GM23338 (cell line): ENCODE results near the gene FOXO3. TPM values are rescaled to one million over a fixed set of nuclear protein-coding genes. Genes with fewer than 3 reads are reported as not detected.

Experiments
- ATAC-seq: fragments of 200-7000 bp; cut with Tn5 transposase; 3 replicates; pipeline ENCODE4 v1.9.1; 2020
- DNase-seq: peaks from one replicate; pipeline ENCODE4 v3.0.0-alpha.2; 2015; ENCODE audit warnings: low spot score
- H2AFZ ChIP-seq: fragments of 200-600 bp; sonication (generic); 2 replicates; pipeline ENCODE4 v1.8.0; 2016; ENCODE audit warnings: antibody characterized with exemption, mild to moderate bottlenecking, moderate library complexity
- H3F3A ChIP-seq: fragments of 200-600 bp; sonication (generic); replicated peaks from 2 replicates; pipeline ENCODE4 v1.8.0; 2017; ENCODE audit warnings: antibody characterized with exemption, mixed run types, low read depth
- H3K27ac ChIP-seq: fragments of 200-600 bp; sonication (generic); 2 replicates; pipeline ENCODE4 v1.6.1; 2016; ENCODE audit warnings: low read depth
- H3K27me3 ChIP-seq: fragments of 200-600 bp; sonication (generic); 2 replicates; pipeline ENCODE4 v1.8.0; 2016; ENCODE audit warnings: mild to moderate bottlenecking, mixed run types, moderate library complexity; ENCODE audit not compliant: insufficient read depth
- H3K36me3 ChIP-seq: fragments of 200-600 bp; sonication (generic); 2 replicates; pipeline ENCODE4 v1.8.0; 2016; ENCODE audit warnings: mild to moderate bottlenecking; ENCODE audit not compliant: insufficient read depth
- H3K4me1 ChIP-seq: fragments of 200-600 bp; sonication (generic); 2 replicates; pipeline ENCODE4 v1.8.0; 2016; ENCODE audit warnings: mild to moderate bottlenecking, moderate library complexity; ENCODE audit not compliant: insufficient read depth
- H3K4me2 ChIP-seq: fragments of 200-600 bp; sonication (generic); 2 replicates; pipeline ENCODE4 v1.7.1; 2017; ENCODE audit warnings: mixed run types
- H3K4me3 ChIP-seq: fragments of 200-600 bp; sonication (generic); 2 replicates; pipeline ENCODE4 v1.6.1; 2016; ENCODE audit warnings: mixed run types
- H3K79me2 ChIP-seq: fragments of 200-600 bp; sonication (generic); replicated peaks from 2 replicates; pipeline ENCODE4 v1.8.0; 2017; ENCODE audit warnings: mild to moderate bottlenecking; ENCODE audit not compliant: insufficient read depth
- H3K9me2 ChIP-seq: fragments of 200-600 bp; sonication (generic); 2 replicates; pipeline ENCODE4 v1.8.0; 2017; ENCODE audit not compliant: insufficient read depth
- H4K20me1 ChIP-seq: fragments of 200-600 bp; sonication (generic); replicated peaks from 2 replicates; pipeline ENCODE4 v1.8.0; 2017; ENCODE audit warnings: mild to moderate bottlenecking; ENCODE audit not compliant: insufficient read depth
- H3K27ac Mint-ChIP-seq: 2 replicates; pipeline ENCODE4 v1.8.0; 2020; ENCODE audit warnings: inconsistent platforms, mild to moderate bottlenecking, moderate library complexity, mixed read lengths
- H3K27me3 Mint-ChIP-seq: 3 replicates; pipeline ENCODE4 v1.8.0; 2022; ENCODE audit warnings: low read depth, mild to moderate bottlenecking, moderate library complexity, mixed read lengths, inconsistent platforms; ENCODE audit not compliant: insufficient read depth, poor library complexity
- H3K36me3 Mint-ChIP-seq: 3 replicates; pipeline ENCODE4 v1.8.0; 2021; ENCODE audit warnings: low read depth, mild to moderate bottlenecking, inconsistent platforms, moderate library complexity, mixed read lengths
- H3K4me1 Mint-ChIP-seq: 3 replicates; pipeline ENCODE4 v1.8.0; 2020; ENCODE audit warnings: mild to moderate bottlenecking, inconsistent platforms, mixed read lengths
- H3K4me3 Mint-ChIP-seq: 3 replicates; pipeline ENCODE4 v1.8.0; 2021; ENCODE audit warnings: moderate library complexity, mild to moderate bottlenecking, inconsistent platforms, mixed read lengths
- H3K9me3 Mint-ChIP-seq: 3 replicates; pipeline ENCODE4 v1.8.0; 2020; ENCODE audit warnings: moderate library complexity, mild to moderate bottlenecking, inconsistent platforms, mixed read lengths
- CREB1 ChIP-seq: fragments of 250-450 bp; sonication (Bioruptor Pico); IDR thresholded peaks from 2 replicates; pipeline ENCODE4 v1.5.0; 2020; ENCODE audit warnings: low read depth, mild to moderate bottlenecking, moderate library complexity
- EZH2 ChIP-seq: fragments of 200-600 bp; sonication (generic); IDR thresholded peaks from one replicate; pipeline ENCODE4 v1.8.0; 2017; ENCODE audit warnings: antibody characterized with exemption, mild to moderate bottlenecking, low read depth; ENCODE audit not compliant: unreplicated experiment
- NANOG ChIP-seq: IDR thresholded peaks from 2 replicates; pipeline ENCODE4 v1.6.1; 2016; ENCODE audit warnings: antibody characterized with exemption, borderline replicate concordance
- POLR2AphosphoS5 ChIP-seq: IDR thresholded peaks from 2 replicates; pipeline ENCODE4 v1.6.1; 2016; ENCODE audit warnings: antibody characterized with exemption, low read depth
- STAT1 ChIP-seq: IDR thresholded peaks from one replicate; pipeline ENCODE4 v1.6.1; 2016; ENCODE audit warnings: antibody characterized with exemption; ENCODE audit not compliant: unreplicated experiment
- ZNF114 ChIP-seq: fragments of 250-450 bp; sonication (Bioruptor Pico); IDR thresholded peaks from 2 replicates; pipeline ENCODE4 v1.5.0; 2020; ENCODE audit warnings: mild to moderate bottlenecking, moderate library complexity
- ZNF331 ChIP-seq: fragments of 250-450 bp; sonication (Bioruptor Pico); IDR thresholded peaks from 2 replicates; pipeline ENCODE4 v1.5.0; 2020; ENCODE audit warnings: low read depth, mild to moderate bottlenecking, moderate library complexity
- polyA plus RNA-seq: library from polyadenylated mRNA; unstranded; fragments of >200 nt; fragmentation: Nextera tagmentation; extraction: Ambion mirVana; gene quantifications from 2 replicates; pipeline ENCODE4 v1.2.1, GENCODE V29; 2016
- total RNA-seq: library from RNA; depleted of rRNA; stranded (reverse); fragments of >200 nt; shearing (Covaris generic); gene quantifications from 2 replicates; pipeline ENCODE4 v1.2.3, GENCODE V29; 2014
- TF ChIP-seq, protein P1 (sequence below): fragments of 250-450 bp; sonication (Bioruptor Pico); IDR thresholded peaks from 2 replicates; pipeline ENCODE4 v1.5.0; 2020; ENCODE audit warnings: mild to moderate bottlenecking, moderate library complexity
- TF ChIP-seq, protein P2 (sequence below): IDR thresholded peaks from one replicate; pipeline ENCODE4 v1.6.1; 2018; ENCODE audit warnings: antibody characterized with exemption; ENCODE audit not compliant: unreplicated experiment
- TF ChIP-seq, protein P3 (sequence below), 2 experiments: fragments of 200-600 bp in 1 of 2; sonication (generic) in 1 of 2; conservative IDR thresholded peaks; 2 replicates each; pipeline versions ENCODE4 v1.5.1 to v1.6.1; 2016 to 2017; ENCODE audit warnings: antibody characterized with exemption in 2 of 2, low read depth in 2 of 2, mild to moderate bottlenecking in 2 of 2, moderate library complexity in 1 of 2

Gene FOXO3
- total and polyA plus RNA-seq, 2 experiments from 2014 or later: 9.8 to 20.2 TPM

DNA sequence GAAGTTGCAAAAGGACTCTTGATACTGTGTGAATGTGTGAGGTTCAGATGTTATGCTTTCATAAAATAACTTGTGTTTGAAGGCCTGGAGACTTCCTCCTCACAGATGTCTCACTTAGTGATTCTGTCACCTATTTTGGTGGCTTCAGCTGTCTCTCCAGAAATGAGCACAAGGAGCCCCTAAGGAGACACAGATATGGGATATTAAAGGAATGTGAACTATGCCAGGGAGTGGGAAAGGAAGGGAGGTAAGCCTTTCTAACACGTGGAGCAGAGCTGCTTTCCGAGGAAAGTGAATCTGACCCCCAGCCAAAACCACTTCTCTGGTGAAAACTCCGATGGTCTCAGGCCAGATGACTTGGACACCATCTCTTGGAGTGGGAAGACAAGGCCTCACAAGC lies 10.5 kb upstream of the FOXO3 start:
- H3K36me3 Mint-ChIP-seq: no peaks in the 10 kb centered on the region
- DNase-seq: no peak
- no peaks in the 10 kb centered on the region for H3K9me3 Mint-ChIP-seq
- Histone ChIP-seq H2AFZ (no peak overlapping the region), H3K27me3 (peaks cover 6% of the 10 kb centered on the region), H3K79me2 (no peaks in the 10 kb centered on the region), H4K20me1 (no peaks in the 10 kb centered on the region), H3K9me2 (no peaks in the 10 kb centered on the region), H3F3A (no peaks in the 10 kb centered on the region), H3K4me3 (no peak overlapping the region), H3K4me2 (no peak overlapping the region), H3K4me1 (no peaks in the 10 kb centered on the region), H3K36me3 (no peaks in the 10 kb centered on the region), H3K27ac (no peak overlapping the region)
- no peak overlapping the region for H3K27ac Mint-ChIP-seq
- H3K4me3 Mint-ChIP-seq: no peak overlapping the region
- ATAC-seq: no peak
- no peak for TF ChIP-seq STAT1
- no peak for TF ChIP-seq NANOG
- TF ChIP-seq, protein P1, sequence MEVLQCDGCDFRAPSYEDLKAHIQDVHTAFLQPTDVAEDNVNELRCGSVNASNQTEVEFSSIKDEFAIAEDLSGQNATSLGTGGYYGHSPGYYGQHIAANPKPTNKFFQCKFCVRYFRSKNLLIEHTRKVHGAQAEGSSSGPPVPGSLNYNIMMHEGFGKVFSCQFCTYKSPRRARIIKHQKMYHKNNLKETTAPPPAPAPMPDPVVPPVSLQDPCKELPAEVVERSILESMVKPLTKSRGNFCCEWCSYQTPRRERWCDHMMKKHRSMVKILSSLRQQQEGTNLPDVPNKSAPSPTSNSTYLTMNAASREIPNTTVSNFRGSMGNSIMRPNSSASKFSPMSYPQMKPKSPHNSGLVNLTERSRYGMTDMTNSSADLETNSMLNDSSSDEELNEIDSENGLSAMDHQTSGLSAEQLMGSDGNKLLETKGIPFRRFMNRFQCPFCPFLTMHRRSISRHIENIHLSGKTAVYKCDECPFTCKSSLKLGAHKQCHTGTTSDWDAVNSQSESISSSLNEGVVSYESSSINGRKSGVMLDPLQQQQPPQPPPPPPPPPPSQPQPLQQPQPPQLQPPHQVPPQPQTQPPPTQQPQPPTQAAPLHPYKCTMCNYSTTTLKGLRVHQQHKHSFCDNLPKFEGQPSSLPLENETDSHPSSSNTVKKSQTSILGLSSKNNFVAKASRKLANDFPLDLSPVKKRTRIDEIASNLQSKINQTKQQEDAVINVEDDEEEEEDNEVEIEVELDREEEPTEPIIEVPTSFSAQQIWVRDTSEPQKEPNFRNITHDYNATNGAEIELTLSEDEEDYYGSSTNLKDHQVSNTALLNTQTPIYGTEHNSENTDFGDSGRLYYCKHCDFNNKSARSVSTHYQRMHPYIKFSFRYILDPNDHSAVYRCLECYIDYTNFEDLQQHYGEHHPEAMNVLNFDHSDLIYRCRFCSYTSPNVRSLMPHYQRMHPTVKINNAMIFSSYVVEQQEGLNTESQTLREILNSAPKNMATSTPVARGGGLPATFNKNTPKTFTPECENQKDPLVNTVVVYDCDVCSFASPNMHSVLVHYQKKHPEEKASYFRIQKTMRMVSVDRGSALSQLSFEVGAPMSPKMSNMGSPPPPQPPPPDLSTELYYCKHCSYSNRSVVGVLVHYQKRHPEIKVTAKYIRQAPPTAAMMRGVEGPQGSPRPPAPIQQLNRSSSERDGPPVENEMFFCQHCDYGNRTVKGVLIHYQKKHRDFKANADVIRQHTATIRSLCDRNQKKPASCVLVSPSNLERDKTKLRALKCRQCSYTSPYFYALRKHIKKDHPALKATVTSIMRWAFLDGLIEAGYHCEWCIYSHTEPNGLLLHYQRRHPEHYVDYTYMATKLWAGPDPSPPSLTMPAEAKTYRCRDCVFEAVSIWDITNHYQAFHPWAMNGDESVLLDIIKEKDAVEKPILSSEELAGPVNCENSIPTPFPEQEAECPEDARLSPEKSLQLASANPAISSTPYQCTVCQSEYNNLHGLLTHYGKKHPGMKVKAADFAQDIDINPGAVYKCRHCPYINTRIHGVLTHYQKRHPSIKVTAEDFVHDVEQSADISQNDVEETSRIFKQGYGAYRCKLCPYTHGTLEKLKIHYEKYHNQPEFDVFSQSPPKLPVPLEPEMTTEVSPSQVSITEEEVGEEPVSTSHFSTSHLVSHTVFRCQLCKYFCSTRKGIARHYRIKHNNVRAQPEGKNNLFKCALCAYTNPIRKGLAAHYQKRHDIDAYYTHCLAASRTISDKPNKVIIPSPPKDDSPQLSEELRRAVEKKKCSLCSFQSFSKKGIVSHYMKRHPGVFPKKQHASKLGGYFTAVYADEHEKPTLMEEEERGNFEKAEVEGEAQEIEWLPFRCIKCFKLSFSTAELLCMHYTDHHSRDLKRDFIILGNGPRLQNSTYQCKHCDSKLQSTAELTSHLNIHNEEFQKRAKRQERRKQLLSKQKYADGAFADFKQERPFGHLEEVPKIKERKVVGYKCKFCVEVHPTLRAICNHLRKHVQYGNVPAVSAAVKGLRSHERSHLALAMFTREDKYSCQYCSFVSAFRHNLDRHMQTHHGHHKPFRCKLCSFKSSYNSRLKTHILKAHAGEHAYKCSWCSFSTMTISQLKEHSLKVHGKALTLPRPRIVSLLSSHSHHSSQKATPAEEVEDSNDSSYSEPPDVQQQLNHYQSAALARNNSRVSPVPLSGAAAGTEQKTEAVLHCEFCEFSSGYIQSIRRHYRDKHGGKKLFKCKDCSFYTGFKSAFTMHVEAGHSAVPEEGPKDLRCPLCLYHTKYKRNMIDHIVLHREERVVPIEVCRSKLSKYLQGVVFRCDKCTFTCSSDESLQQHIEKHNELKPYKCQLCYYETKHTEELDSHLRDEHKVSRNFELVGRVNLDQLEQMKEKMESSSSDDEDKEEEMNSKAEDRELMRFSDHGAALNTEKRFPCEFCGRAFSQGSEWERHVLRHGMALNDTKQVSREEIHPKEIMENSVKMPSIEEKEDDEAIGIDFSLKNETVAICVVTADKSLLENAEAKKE: no peak
- TF ChIP-seq, protein P2, sequence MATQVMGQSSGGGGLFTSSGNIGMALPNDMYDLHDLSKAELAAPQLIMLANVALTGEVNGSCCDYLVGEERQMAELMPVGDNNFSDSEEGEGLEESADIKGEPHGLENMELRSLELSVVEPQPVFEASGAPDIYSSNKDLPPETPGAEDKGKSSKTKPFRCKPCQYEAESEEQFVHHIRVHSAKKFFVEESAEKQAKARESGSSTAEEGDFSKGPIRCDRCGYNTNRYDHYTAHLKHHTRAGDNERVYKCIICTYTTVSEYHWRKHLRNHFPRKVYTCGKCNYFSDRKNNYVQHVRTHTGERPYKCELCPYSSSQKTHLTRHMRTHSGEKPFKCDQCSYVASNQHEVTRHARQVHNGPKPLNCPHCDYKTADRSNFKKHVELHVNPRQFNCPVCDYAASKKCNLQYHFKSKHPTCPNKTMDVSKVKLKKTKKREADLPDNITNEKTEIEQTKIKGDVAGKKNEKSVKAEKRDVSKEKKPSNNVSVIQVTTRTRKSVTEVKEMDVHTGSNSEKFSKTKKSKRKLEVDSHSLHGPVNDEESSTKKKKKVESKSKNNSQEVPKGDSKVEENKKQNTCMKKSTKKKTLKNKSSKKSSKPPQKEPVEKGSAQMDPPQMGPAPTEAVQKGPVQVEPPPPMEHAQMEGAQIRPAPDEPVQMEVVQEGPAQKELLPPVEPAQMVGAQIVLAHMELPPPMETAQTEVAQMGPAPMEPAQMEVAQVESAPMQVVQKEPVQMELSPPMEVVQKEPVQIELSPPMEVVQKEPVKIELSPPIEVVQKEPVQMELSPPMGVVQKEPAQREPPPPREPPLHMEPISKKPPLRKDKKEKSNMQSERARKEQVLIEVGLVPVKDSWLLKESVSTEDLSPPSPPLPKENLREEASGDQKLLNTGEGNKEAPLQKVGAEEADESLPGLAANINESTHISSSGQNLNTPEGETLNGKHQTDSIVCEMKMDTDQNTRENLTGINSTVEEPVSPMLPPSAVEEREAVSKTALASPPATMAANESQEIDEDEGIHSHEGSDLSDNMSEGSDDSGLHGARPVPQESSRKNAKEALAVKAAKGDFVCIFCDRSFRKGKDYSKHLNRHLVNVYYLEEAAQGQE: no peak
- TF ChIP-seq CREB1 (CRISPR knock-in tag): no peak
- TF ChIP-seq, protein P3, sequence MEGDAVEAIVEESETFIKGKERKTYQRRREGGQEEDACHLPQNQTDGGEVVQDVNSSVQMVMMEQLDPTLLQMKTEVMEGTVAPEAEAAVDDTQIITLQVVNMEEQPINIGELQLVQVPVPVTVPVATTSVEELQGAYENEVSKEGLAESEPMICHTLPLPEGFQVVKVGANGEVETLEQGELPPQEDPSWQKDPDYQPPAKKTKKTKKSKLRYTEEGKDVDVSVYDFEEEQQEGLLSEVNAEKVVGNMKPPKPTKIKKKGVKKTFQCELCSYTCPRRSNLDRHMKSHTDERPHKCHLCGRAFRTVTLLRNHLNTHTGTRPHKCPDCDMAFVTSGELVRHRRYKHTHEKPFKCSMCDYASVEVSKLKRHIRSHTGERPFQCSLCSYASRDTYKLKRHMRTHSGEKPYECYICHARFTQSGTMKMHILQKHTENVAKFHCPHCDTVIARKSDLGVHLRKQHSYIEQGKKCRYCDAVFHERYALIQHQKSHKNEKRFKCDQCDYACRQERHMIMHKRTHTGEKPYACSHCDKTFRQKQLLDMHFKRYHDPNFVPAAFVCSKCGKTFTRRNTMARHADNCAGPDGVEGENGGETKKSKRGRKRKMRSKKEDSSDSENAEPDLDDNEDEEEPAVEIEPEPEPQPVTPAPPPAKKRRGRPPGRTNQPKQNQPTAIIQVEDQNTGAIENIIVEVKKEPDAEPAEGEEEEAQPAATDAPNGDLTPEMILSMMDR (conservative IDR thresholded peaks at IDR 0.05; ENCODE audit: low read depth in 2 of 2): no peak
- TF ChIP-seq ZNF114: no peak
- TF ChIP-seq EZH2: no peak
- no peak for TF ChIP-seq ZNF331
- no peak for TF ChIP-seq POLR2AphosphoS5
- H3K4me1 Mint-ChIP-seq: no peaks in the 10 kb centered on the region
- H3K27me3 Mint-ChIP-seq: peaks cover 2% of the 10 kb centered on the region
